Dedifferentiated amniotic fluid mesenchymal stem cell (primary cell): ENCODE data around the gene TCF12.

Experiments
- DNase-seq: peaks from one replicate; pipeline ENCODE4 v3.0.0-alpha.2; 2016; ENCODE audit errors: extremely low spot score

TCF12 gene

GRCh38 chr15:57167821-57168395 lies 249.5 kb downstream of the TCF12 start:
- no peak for DNase-seq

- DNase-seq: no peak
Measured at GRCh38 chr15:57169643-57170042, 251.2 kb downstream of the TCF12 start.

- no peak for DNase-seq
Measured at GRCh38 chr15:57171426-57171825, 253.0 kb downstream of the TCF12 start.

GRCh38 chr15:57172925-57173324 lies 254.5 kb downstream of the TCF12 start:
- DNase-seq: no peak

GRCh38 chr15:57183041-57183440 lies 264.6 kb downstream of the TCF12 start:
- DNase-seq: no peak

- DNase-seq: no peak
Measured at GRCh38 chr15:57183614-57184344, 265.3 kb downstream of the TCF12 start.

- no peak for DNase-seq
Measured at GRCh38 chr15:57184502-57184901, 266.1 kb downstream of the TCF12 start.

GRCh38 chr15:57185507-57186074 lies 267.1 kb downstream of the TCF12 start:
- no peak for DNase-seq

GRCh38 chr15:57189466-57189865 lies 271.0 kb downstream of the TCF12 start:
- no peak for DNase-seq

GRCh38 chr15:57190208-57190607 lies 271.8 kb downstream of the TCF12 start:
- DNase-seq: no peak

GRCh38 chr15:57193161-57193560 lies 274.7 kb downstream of the TCF12 start:
- no peak for DNase-seq

GRCh38 chr15:57195326-57195725 lies 276.9 kb downstream of the TCF12 start:
- DNase-seq: no peak

- no peak for DNase-seq
Measured at GRCh38 chr15:57196865-57197264, 278.4 kb downstream of the TCF12 start.

- no peak for DNase-seq
Measured at GRCh38 chr15:57198131-57198530, 279.7 kb downstream of the TCF12 start.

- no peak for DNase-seq
Measured at GRCh38 chr15:57198654-57199291, 280.3 kb downstream of the TCF12 start.

GRCh38 chr15:57201578-57201977 lies 283.1 kb downstream of the TCF12 start:
- no peak for DNase-seq

- DNase-seq: no peak
Measured at GRCh38 chr15:57203906-57204305, 285.5 kb downstream of the TCF12 start.

GRCh38 chr15:57205027-57205855 lies 286.8 kb downstream of the TCF12 start:
- no peak for DNase-seq

GRCh38 chr15:57205996-57206395 lies 287.6 kb downstream of the TCF12 start:
- DNase-seq: no peak

- DNase-seq: no peak
Measured at GRCh38 chr15:57213862-57214261, 295.4 kb downstream of the TCF12 start.

GRCh38 chr15:57215326-57215725 lies 296.9 kb downstream of the TCF12 start:
- DNase-seq: no peak

- no peak for DNase-seq
Measured at GRCh38 chr15:57215881-57216280, 297.4 kb downstream of the TCF12 start.
